ENCODE measurements around the gene CCNY.

GRCh38 chr10:35542303-35542702, 206.0 kb downstream of the CCNY start:
- TF ChIP-seq CTCF (IDR thresholded peaks at IDR 0.05) (no peak), POLR2A (IDR thresholded peaks at IDR 0.05) (no peak), EP300 (IDR thresholded peaks at IDR 0.05) (no peak)
